Endothelial cell of umbilical vein (primary cell): ENCODE results near the gene GPR161.

Experiments
- EZH2 ChIP-seq: IDR thresholded peaks from 2 replicates; pipeline ENCODE4 v1.6.1; 2012; ENCODE audit warnings: borderline replicate concordance, low read depth, mild to moderate bottlenecking, moderate library complexity, low read length, inconsistent platforms; ENCODE audit not compliant: severe bottlenecking
- GATA2 ChIP-seq: IDR thresholded peaks from 2 replicates; pipeline ENCODE4 v1.7.0; 2011; ENCODE audit warnings: low read depth, mild to moderate bottlenecking, moderate library complexity, mixed read lengths, low read length; ENCODE audit not compliant: insufficient read length, insufficient read depth
- JUN ChIP-seq: IDR thresholded peaks from 2 replicates; pipeline ENCODE4 v1.6.1; 2011; ENCODE audit warnings: borderline replicate concordance, low read depth; ENCODE audit not compliant: insufficient read length, insufficient read depth
- MYC ChIP-seq: IDR thresholded peaks from one replicate; pipeline ENCODE4 v1.6.1; 2011; ENCODE audit warnings: mild to moderate bottlenecking, low read depth, low read length
- POLR2A ChIP-seq: IDR thresholded peaks from 2 replicates; pipeline ENCODE4 v1.6.1; 2012; ENCODE audit warnings: low read depth, mild to moderate bottlenecking, control low read depth, low read length
- POLR2AphosphoS5 ChIP-seq: IDR thresholded peaks from 2 replicates; pipeline ENCODE4 v1.6.1; 2012; ENCODE audit warnings: low read depth, mild to moderate bottlenecking, control low read depth, low read length, moderate library complexity; ENCODE audit not compliant: insufficient read depth
- TF ChIP-seq, protein P1 (sequence below), 2 donors: IDR thresholded peaks; 1 replicate in 1 of 2; 2 replicates in 1 of 2; pipeline ENCODE4 v1.5.1; 2011; ENCODE audit warnings: low read length in 2 of 2, mild to moderate bottlenecking in 2 of 2, moderate library complexity in 2 of 2, control low read depth in 1 of 2, inconsistent platforms in 1 of 2, low read depth in 1 of 2; ENCODE audit not compliant: insufficient read depth in 1 of 2; ENCODE audit errors: extremely low read depth in 1 of 2
- TF ChIP-seq, protein P2 (sequence below): IDR thresholded peaks from 2 replicates; pipeline ENCODE4 v1.6.1; 2011; ENCODE audit not compliant: insufficient read depth, insufficient read length

DNA sequence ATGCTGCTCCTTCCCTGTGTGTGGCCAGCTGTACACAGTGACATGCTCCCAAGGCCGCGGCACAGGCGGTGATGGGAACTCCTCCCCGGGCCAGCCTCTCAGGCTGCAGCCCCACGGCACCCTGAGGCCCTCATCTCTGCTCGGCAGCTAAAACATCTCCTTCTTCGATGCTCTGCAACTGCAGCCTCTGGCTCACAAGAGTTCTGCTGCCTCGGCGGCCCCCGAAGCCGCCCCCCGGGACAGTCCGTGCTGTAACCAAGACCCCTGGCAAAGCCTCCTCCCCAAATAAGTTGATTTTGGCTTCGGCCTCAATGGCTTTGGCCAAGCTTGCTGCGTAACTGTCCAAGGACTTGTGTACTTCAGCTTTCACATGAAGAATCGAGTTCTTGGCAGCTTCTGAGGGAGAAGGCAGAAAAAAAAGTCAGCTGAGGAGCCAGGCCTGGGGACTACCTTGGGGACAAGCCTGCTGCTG is 51.3 kb downstream of the GPR161 start:
- TF ChIP-seq, protein P1, sequence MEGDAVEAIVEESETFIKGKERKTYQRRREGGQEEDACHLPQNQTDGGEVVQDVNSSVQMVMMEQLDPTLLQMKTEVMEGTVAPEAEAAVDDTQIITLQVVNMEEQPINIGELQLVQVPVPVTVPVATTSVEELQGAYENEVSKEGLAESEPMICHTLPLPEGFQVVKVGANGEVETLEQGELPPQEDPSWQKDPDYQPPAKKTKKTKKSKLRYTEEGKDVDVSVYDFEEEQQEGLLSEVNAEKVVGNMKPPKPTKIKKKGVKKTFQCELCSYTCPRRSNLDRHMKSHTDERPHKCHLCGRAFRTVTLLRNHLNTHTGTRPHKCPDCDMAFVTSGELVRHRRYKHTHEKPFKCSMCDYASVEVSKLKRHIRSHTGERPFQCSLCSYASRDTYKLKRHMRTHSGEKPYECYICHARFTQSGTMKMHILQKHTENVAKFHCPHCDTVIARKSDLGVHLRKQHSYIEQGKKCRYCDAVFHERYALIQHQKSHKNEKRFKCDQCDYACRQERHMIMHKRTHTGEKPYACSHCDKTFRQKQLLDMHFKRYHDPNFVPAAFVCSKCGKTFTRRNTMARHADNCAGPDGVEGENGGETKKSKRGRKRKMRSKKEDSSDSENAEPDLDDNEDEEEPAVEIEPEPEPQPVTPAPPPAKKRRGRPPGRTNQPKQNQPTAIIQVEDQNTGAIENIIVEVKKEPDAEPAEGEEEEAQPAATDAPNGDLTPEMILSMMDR (IDR thresholded peaks at IDR 0.05; ENCODE audit: extremely low read depth in 1 of 2, insufficient read depth in 1 of 2, low read depth in 1 of 2, low read length in 2 of 2) = no peak
- TF ChIP-seq POLR2A (no peak), POLR2AphosphoS5 (no peak), JUN (no peak), EZH2 (no peak), MYC (no peak), GATA2 (no peak)
- TF ChIP-seq, protein P2, sequence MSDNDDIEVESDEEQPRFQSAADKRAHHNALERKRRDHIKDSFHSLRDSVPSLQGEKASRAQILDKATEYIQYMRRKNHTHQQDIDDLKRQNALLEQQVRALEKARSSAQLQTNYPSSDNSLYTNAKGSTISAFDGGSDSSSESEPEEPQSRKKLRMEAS = no peak
